ENCODE results near the gene MPI.
"Not testable (repeated sequence)": the region's sequence is repeated elsewhere in the genome, so short reads cannot be mapped to it uniquely, and the experiment has no call there.

MPI gene

DNA sequence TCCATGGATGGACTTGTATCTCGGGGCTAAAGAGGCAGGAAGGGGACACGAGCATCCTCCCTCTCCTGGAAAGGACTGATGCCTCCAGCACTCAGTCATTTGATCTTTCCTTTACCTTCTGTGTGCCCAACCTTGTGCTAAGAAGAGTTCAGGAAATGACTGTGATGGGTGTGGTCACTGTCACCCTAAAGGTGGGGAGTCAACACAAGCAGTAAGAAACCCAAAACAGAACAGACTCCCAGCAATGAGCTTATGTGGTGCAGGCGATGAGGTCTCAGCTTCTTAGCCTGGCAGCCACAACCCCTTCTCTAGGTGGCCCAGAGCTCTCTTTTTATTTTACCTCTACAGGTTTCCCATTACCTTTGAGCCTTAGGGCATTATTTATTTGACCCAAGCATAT is 3.8 kb downstream of the MPI start:
- DNase-seq = no peak

DNA sequence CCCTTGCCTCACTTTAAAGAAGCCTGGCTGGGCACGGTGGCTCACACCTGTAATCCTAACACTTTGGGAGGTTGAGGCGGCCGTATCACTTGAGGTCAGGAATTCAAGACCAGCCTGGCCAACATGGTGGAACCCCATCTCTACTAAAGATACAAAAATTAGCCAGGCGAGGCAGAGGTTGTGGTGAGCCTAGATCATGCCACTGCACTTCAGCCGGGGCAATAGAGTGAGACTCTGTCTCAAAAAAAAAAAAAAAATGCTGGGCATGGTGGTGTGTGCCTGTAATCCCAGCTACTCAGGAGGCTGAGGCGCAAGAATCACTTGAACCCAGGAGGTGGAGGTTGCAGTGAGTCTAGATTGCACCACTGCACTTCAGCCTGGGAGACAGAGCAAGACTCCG is 4.5 kb downstream of the MPI start:
- DNase-seq = not testable (repeated sequence)

DNA sequence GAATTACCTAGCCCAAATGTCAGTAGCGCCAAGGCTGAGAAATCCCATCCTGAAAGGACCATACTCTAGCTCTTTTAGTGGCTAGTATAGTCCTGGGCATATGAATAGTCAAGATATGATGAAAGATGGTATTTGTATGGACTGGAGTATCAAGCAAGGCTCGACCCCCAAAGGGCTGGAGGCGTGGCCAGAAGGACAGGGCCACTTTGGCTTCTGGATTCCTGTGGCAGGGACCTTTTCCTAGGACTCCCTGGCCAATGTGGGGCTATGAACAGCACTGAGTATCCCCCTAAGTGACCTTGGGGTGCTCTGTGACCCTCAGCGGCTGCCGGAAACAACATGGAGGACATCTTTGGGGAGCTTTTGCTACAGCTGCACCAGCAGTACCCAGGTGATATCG is 6.0 kb downstream of the MPI start:
- DNase-seq = no peak

DNA sequence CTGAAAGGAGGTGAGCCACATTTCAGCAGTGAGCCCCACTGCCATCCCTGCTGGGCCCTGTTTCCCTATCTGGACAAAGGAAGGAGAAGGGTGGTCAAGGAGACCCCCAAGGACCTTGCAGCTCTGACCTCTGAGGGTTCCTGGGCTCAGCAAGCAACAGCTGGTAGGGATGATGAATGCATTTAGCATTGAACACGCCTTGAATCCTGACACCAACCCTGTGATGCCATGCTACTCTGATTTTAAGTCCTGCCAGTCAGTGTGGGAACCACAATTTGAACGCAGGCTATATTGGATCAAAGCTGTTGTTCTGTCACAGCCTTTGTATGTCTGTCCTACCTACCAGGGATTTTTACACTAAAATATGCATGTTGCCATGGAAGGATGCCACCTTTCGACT is 6.5 kb downstream of the MPI start:
- DNase-seq = no peak

DNA sequence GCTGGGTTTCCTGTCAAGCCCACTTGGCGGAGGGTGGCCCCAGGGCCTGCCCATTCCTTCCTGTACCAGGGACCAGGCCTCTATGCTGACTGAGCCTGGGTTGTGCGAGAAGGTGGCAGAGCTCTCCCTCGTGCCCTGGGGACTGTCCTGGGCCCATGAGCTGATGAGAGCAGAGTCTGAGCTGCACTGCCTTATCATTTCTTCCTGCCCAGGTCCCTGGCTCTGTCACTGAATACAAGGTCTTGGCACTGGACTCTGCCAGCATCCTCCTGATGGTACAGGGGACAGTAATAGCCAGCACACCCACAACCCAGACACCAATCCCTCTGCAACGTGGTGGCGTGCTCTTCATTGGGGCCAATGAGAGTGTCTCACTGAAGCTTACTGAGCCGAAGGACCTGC is 7.5 kb downstream of the MPI start:
- no peak for DNase-seq

DNA sequence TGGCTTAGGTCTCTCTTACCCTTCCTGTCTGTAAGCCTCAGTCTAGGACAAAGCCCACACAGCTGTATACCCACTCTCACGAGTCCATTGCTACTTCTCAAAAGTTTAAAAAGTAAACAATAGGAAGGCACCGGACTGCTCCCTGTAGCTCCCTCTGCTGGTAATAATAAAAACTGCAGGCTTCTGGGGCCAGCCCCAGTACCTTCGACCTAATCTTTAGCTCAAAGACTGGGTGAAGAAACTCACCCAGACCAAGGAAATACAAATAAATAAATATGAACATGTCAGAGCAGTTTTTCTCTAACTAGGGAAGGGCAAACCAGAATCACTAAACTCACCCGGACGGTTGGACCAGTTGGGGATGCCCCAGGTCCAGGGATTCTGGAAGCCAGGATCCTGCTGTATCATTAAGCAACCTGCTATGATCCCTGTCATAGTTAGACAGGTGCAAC is 11.8 kb downstream of the MPI start:
- peak; percentile 63 for DNase-seq

DNA sequence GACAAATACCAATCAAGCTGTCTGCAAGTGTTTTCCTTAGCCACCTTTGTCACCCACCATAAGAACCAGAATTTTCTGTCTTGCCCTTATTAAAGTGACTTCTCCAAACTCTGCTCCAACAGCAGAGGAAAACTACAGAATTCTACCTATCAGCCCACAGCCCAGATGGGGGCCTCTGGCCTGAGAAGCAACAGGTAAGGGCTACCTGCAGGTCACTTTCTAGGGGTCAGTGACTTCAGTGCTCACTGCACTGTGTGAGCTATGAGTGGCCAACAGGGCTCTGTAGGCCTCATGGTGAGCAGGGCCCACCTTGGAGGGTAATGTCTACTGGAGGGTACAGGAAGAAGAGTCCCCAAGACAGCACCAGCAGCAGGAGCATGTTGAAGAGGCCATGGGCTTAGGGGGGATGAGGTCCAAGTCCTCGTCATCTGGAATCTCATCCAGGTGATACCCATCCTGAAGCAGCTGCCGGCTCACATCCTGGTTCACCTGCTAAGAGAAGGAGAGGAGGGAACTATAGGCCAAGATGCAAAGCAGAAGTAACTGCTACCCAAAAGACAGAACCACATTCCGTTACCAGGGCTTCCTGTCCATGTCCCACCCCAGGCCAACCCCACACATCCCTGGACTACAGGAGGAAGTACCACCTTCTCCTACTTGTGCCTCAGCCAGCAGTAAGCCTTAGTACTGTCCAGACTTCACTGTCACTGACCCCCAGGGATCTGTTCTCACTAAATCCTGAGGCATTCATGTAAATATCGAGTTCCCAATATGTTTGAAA is 12.6 kb downstream of the MPI start:
- no peak for DNase-seq

DNA sequence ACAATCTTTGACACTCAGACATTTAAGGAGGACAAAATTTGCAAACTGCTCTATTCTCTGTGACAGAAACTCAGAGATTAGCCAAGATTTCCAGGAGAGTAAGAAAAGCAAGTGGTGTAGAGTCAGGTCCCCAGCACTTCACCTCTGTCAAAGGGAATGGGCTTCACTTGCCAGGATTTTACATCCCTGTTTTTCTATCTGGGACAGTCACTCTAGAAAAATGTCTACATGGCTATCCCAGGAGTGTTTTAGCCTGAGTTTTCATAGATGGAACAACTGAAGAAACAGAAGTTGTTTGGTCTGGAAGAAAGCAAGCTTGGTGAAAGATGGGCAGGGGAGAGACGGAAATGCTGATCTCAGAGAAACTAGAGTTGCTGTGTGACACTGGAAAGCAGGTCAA is 13.8 kb downstream of the MPI start:
- DNase-seq = no peak

DNA sequence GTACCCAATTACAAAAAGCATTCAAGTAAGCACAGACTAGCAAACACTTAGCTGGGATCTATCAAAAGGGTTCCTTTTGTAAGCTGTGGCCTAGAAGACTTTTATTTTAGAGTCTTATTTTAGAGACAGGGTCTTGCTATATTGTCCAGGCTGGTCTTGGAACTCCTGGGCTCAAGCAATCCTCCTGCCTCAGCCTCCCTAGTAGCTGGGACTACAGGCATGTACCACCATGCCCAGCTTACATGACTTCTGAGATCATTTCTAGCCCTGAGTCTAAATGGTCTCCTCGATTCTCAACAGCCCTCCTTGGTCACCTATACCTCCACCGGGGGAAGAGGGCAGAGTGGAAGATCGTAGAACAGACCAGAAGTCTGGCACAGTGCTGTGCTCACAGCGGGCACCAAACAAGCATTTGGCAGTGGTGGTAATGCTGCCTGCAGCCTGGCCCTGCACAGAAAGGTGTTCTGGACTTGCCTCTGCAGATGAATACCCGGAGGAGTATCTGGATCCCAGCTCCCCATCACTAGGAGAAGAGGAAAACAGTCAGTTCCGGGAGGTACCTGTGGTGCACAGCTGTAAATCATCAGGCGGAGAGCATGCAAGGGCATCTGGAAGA is 14.5 kb downstream of the MPI start:
- DNase-seq = no peak

DNA sequence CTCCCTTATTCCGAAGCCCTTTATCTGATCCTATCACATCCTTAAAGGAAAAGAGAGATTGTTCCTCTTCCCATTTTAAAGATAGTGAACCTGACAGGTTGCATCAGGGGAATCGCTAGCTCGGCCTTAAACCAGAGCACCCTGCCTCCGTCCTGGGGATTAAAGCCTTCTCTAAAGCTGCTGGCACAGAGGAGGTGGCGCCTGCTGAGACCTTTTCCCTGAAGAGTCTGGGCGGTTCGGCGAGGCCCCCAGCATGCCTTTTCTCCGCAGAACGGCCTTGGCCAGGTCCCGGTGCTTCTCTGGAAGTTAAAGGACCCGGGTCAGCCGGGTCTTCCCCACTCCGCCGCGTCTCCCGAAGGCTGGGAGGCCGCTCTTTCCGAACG is 16.2 kb downstream of the MPI start:
- no peak for DNase-seq

DNA sequence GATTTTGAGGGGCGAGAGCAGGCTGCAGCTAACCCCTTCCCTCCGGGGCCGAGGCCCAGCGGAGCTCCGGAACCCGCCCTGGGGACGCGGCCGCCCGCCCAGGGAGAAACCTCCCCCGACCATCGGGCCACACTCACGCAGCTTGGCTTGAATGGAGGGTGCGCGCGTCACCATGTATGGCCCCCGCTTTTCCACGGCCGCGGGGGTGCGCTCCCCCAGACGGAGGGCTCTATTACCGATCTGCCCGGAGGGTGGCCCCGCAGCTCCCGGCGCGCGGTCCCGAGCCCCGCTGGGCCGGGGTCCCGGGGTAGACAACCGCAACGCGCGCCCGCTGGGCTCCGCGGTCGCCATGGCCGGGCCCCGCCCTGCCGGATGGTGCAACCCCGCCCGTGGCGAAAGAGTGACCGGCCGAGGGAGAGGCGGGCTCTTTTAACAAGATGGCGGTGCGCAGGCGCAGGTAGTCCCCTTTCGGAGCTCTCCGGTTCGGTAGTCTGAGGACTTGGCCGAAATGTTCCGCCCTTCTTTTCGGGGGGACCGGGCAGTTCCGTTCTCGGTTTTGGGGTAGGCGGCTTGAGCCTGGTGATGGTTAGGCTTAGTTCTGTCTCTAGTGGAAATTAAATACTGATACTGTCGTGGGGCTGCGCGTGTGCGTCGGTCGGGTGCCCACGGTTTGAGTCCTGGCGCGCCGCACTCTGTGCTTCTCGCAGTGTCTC is 16.8 kb downstream of the MPI start, which contains the start of gene FAM219B:
TSS of gene FAM219B (minus strand) at position 402 of the 713 bp plus-strand sequence. CDS start at position 351, 51 bp downstream.
- DNase-seq = peak; percentile 91

DNA sequence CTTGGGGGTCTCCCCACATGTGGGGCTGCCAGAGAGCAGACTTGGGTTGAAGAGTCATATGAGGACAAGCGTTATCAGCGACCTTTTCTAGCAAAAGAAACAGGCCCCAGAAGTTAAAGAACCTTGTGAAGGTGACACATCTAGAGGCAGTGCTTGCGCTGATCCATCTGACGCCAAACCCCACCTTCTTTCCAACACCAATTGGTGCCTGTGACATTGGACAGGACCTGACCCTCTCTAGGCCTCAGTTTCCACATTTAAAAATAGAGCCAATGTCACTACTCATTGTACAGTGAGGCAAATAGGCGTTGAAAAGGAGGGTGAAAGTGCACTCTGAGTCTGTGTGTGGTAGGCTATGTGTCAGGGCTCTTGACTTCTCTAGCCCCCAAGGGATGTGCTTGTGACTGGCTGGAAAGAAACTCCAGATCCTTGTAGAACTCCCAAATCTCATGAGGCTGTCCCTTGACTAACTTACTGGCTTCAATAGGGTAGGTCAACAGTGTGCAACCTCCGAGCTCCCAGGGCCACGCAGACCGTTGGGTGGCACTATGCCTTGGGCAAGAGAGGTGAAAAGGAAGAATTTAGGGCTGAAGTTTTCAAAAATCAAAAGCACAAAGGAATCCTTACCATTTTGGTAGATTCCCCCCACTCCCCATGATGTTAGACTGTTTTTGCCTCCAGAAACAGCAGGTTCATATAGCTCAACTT is 17.5 kb downstream of the MPI start:
- no peak for DNase-seq

DNA sequence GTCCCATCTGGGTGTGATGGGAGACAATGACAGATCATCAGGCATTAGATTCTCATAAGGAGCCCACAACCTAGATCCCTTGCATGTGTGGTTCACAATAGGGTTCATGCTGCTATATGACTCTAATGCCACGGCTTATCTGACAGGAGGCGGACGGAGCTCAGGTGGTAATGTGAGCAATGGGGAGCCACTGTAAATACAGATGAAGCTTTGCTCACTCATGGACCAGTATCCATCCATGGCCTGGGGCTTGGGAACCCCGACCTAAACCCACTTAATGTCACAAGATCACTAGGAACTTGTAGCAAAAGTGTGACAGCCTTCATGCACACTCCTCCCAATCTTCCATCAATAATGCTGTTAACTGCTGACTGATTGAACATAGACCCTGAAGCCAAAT is 18.8 kb downstream of the MPI start:
- DNase-seq = no peak

DNA sequence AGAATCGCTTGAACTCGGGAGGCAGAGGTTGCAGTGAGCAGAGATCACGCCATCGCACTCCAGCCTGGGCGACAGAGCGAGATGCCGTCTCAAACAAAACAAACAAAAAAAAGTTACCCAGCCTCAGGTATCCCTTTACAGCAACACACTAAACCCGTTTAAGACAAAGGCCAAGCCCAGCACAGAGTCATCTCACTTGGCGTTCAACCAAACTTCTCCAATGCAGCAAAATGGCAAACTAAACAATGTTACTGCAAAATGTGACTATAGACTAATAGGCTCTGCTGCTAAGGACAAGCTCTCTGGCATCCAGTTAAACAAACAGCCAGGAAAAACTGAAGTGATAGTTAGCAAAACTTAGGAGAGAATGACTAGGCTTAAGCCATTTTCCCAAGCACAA is 23.2 kb downstream of the MPI start:
- no peak for DNase-seq

DNA sequence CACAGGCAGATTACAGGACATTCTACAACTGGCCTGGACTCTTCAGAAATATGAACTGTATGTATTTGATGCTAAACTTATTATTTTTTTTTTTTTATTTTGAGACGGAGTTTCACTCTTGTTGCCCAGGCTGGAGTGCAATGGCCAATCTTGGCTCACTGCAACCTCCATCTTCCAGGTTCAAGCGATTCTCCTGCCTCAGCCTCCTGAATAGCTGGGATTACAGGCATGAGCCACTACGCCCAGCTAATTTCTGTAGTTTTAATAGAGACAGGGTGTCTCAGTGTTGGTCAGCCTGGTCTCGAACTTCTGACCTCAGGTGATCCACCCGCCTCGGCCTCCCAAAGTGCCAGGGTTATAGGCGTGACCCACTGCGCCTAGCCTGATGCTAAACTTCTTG is 24.0 kb downstream of the MPI start:
- not testable (repeated sequence) for DNase-seq

DNA sequence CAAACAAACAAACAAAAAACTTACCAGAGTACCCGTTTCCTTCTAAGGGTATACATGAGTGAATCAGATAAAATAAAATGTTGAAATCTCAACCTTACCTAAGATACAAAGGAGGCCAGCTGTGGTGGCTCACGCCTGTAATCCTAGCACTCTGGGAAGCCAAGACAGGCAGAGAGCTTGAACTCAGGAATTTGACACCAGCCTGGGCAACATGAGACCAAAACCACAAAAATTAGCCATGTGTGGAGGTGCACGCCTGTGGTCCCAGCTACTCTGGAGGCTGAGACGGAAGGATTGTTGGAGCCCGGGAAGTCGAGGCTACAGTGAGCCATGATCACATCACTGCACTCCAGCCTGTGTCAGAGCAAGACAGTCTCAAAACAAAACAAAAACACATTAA is 27.8 kb downstream of the MPI start:
- DNase-seq = no peak

DNA sequence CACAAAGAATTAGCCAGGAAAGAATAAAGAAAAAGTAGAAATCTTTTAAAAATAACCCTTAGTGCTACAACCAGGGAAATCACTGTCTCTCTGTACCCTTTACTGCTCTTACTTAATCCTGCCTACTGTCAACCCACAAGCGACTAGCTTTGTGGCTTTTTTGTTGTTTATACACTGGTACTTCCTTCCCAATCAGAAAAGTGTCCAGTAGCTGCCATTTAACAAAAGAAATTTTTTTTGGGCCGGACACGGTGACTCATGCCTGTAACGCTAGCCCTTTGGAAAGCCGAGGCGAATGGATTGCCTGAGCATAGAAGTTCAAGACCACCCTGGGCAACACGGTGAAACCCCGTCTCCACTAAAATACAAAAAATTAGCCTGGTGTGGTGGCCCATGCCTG is 30.6 kb downstream of the MPI start:
- DNase-seq = no peak

DNA sequence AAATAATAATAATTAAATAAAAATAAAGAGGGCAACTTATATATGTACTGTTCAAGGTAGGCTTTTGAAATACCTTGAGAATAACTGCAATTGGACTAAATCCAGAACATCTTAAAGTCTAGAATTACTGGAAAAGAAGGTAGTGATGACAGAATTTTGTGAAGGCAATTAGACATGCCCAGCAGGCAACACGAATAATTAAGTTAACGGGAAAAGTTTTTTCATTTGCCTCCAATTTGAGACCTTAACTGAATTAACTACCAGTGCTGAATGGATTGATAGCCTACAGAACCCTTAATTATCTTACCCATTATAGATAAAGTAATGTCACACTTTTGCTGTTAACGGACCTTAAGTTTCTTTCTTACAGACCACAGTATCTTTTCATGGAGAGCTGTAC is 34.7 kb downstream of the MPI start:
- no peak for DNase-seq

DNA sequence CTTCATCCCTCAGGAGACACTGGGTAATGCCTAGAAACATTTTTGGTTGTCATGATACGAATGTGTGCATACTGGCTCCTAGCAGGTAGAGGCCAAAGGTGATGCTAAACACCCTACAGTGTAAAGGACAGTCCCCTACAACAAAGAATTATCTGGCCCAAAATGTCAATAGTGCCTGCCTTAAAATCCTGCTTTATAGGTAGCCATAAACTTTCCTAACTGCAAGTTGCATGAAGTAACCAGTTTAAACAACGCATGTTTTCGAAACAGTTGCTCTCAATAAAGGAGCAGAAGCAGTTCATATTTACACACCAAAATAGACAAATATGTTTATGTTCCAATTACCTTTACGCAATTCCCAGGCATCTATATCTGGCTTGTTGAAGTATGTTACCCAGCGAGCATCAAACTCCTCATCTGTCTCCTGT is 38.9 kb downstream of the MPI start:
- no peak for DNase-seq

DNA sequence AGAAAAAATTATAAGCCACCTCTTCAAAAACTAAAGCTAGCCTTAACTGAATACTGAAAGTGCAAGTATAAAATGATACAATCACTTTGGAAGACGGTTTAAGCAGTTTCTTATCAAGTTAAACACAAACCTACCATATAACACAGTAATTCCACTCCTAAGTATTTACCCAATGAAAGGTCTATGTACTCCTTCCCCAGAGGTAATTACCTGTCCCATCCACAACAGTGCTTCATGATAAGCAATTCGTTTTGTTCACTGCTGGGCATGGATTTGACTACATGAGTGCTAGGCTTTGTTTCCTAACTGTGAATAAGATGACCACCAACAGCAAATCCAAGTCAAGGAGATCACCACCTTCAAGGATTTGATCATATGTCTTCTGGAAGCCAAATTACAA is 43.7 kb downstream of the MPI start:
- DNase-seq = no peak

DNA sequence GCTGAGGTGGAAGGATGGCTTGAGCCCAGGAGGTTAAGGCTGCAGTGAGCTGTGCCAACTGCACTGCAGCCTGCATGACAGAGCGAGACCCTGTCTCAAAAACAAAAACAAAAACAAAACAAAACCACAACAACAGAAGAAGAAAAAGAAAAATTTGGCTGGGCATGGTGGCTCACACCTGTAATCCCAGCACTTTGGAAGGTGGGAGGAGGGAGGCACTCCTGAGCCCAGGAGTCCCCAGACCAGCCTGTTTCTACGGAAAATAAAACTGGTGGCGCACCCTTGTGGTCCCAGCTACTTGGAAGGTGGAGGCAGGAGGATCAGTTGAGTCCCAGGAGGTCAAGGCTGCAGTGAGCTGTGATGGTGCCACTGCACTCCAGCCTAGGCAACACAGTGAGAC is 45.4 kb downstream of the MPI start:
- not testable (repeated sequence) for DNase-seq

DNA sequence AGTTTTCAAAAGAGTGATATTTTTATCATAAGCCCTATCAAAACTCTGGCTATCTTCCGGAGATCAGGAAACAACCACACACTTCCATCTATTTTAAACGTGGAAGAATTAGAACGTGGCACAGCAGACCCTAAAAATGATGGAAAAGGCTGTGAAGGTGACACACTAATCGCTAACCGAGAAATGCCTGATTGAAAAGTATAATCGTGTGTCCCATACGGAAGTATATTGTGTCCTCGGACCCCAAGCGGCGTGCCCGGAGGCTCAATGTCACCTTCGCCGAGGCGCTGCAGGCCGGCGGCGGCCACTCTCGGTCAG is 47.4 kb downstream of the MPI start:
- DNase-seq = no peak

DNA sequence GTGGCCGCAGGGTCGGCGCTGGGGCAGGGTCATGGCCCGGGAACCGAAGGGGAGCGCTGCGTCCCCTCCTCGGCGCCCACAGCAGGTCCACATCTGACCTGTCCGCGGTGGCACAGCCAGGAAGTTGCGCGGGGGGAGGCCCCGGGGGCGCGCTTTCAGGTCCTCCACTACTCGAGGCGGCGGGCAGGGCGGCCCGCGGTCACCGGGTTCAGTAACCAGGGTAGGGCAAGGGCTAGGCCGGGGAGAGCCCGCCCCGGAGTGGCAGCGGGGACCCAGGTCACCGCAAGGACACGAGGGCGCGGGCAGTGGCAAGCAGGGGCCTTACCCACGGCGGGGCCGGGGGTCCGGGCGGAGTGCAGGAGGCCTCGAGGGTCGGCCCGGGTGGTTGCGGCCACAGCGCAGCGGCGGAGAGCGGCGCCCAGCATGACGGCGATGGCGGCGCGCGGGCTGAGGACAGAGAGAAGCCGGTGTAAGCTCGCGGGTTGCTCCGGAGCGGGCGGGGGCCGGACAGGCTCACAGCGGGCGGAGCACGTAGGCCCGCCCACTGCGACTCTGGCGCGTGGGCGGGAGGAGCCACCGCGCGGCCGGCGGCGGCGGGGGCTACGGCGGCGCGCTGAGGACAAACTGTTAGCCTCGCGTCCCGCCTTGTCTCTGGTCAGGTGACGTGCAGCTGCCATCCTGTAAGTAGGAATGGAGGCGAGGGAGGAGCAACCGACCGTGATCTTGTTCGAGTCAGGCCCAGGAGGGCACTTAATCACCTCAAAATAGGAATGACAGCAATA is 47.9 kb downstream of the MPI start, which contains the start of gene COX5A:
TSS of gene COX5A (minus strand) at position 484 of the 782 bp plus-strand sequence. CDS start at position 425, 59 bp downstream.
- peak; percentile 95 for DNase-seq
